ENCODE results near the gene DEPDC4. TPM values are rescaled to one million over a fixed set of nuclear protein-coding genes. Genes with fewer than 3 reads are reported as not detected.
A peak's percentile ranks its signal among the peaks of the same experiment; 100 is the strongest.

Gene DEPDC4
- total and polyA plus RNA-seq, 2 of the 13 experiments (the other 11 are each of a cell fraction or from before 2014, with no cell fraction given), result 2.2 to 5.7 TPM

DNA sequence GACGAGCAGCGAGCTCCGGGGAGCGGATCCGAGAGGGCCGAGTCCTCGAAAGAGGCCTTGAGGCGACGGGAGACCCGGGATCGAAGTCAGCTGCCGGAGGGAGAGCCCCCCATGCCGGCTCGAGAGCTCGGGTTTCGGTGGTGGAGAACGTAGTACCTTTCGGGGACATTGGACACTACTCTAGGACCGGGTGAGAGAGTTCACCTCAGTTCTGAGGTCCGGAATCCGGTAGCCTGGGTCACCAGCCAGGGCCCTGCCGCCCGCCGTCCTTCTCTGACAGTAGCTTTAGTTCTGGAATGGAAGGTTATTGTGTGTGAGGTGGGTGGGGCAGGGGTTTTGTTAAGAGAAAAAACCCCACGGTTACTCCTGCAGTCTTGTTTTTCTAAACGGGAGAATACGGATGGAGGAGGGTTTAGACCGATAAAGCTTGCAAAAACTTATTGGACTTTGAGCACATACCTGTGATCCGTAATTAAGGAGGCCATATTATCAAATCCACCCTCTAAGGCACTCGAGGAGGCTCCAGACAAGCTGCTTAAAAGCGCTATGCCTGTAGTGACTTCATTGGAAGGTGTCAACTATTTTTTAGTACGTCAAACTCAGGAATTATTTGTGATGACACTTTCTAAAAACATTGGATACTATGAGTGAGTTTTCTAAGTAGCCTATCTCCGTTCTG is 863 bp upstream of the DEPDC4 start (continued):
- TF ChIP-seq ASH2L (IDR thresholded peaks at IDR 0.05; ENCODE audit: insufficient read length, low read depth, low read length) (peak; percentile 94), FOXK1 (CRISPR knock-in tag; IDR thresholded peaks at IDR 0.05; ENCODE audit: borderline replicate concordance, low read depth) (no peak), HMG20A (CRISPR knock-in tag; IDR thresholded peaks at IDR 0.05; ENCODE audit: borderline replicate concordance) (no peak), RFX3 (CRISPR knock-in tag; IDR thresholded peaks at IDR 0.05) (no peak), ZSCAN9 (CRISPR knock-in tag; IDR thresholded peaks at IDR 0.05; ENCODE audit: borderline replicate concordance) (no peak)
- TF ChIP-seq, protein P1, sequence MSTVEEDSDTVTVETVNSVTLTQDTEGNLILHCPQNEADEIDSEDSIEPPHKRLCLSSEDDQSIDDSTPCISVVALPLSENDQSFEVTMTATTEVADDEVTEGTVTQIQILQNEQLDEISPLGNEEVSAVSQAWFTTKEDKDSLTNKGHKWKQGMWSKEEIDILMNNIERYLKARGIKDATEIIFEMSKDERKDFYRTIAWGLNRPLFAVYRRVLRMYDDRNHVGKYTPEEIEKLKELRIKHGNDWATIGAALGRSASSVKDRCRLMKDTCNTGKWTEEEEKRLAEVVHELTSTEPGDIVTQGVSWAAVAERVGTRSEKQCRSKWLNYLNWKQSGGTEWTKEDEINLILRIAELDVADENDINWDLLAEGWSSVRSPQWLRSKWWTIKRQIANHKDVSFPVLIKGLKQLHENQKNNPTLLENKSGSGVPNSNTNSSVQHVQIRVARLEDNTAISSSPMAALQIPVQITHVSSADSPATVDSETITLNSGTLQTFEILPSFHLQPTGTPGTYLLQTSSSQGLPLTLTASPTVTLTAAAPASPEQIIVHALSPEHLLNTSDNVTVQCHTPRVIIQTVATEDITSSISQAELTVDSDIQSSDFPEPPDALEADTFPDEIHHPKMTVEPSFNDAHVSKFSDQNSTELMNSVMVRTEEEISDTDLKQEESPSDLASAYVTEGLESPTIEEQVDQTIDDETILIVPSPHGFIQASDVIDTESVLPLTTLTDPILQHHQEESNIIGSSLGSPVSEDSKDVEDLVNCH (CRISPR knock-in tag; IDR thresholded peaks at IDR 0.05), result no peak
- TF ChIP-seq, protein P2, sequence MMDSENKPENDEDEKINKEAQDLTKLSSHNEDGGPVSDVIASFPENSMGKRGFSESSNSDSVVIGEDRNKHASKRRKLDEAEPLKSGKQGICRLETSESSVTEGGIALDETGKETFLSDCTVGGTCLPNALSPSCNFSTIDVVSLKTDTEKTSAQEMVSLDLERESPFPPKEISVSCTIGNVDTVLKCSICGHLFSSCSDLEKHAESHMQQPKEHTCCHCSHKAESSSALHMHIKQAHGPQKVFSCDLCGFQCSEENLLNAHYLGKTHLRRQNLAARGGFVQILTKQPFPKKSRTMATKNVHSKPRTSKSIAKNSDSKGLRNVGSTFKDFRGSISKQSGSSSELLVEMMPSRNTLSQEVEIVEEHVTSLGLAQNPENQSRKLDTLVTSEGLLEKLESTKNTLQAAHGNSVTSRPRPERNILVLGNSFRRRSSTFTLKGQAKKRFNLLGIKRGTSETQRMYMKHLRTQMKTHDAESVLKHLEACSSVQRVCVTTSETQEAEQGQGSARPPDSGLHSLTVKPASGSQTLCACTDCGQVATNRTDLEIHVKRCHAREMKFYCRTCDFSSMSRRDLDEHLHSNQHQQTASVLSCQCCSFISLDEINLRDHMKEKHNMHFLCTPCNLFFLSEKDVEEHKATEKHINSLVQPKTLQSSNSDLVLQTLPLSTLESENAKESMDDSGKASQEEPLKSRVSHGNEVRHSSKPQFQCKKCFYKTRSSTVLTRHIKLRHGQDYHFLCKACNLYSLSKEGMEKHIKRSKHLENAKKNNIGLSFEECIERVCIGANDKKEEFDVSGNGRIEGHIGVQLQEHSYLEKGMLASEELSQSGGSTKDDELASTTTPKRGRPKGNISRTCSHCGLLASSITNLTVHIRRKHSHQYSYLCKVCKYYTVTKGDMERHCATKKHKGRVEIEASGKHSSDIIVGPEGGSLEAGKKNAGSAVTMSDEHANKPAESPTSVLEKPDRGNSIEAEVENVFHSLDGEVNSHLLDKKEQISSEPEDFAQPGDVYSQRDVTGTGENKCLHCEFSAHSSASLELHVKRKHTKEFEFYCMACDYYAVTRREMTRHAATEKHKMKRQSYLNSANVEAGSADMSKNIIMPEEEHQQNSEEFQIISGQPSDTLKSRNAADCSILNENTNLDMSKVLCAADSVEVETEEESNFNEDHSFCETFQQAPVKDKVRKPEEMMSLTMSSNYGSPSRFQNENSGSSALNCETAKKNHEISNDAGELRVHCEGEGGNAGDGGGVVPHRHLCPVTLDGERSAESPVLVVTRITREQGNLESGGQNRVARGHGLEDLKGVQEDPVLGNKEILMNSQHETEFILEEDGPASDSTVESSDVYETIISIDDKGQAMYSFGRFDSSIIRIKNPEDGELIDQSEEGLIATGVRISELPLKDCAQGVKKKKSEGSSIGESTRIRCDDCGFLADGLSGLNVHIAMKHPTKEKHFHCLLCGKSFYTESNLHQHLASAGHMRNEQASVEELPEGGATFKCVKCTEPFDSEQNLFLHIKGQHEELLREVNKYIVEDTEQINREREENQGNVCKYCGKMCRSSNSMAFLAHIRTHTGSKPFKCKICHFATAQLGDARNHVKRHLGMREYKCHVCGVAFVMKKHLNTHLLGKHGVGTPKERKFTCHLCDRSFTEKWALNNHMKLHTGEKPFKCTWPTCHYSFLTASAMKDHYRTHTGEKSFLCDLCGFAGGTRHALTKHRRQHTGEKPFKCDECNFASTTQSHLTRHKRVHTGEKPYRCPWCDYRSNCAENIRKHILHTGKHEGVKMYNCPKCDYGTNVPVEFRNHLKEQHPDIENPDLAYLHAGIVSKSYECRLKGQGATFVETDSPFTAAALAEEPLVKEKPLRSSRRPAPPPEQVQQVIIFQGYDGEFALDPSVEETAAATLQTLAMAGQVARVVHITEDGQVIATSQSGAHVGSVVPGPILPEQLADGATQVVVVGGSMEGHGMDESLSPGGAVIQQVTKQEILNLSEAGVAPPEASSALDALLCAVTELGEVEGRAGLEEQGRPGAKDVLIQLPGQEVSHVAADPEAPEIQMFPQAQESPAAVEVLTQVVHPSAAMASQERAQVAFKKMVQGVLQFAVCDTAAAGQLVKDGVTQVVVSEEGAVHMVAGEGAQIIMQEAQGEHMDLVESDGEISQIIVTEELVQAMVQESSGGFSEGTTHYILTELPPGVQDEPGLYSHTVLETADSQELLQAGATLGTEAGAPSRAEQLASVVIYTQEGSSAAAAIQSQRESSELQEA (CRISPR knock-in tag; IDR thresholded peaks at IDR 0.05; ENCODE audit: not compliant biosample characterization), result peak; percentile 71
- TF ChIP-seq, protein P3, sequence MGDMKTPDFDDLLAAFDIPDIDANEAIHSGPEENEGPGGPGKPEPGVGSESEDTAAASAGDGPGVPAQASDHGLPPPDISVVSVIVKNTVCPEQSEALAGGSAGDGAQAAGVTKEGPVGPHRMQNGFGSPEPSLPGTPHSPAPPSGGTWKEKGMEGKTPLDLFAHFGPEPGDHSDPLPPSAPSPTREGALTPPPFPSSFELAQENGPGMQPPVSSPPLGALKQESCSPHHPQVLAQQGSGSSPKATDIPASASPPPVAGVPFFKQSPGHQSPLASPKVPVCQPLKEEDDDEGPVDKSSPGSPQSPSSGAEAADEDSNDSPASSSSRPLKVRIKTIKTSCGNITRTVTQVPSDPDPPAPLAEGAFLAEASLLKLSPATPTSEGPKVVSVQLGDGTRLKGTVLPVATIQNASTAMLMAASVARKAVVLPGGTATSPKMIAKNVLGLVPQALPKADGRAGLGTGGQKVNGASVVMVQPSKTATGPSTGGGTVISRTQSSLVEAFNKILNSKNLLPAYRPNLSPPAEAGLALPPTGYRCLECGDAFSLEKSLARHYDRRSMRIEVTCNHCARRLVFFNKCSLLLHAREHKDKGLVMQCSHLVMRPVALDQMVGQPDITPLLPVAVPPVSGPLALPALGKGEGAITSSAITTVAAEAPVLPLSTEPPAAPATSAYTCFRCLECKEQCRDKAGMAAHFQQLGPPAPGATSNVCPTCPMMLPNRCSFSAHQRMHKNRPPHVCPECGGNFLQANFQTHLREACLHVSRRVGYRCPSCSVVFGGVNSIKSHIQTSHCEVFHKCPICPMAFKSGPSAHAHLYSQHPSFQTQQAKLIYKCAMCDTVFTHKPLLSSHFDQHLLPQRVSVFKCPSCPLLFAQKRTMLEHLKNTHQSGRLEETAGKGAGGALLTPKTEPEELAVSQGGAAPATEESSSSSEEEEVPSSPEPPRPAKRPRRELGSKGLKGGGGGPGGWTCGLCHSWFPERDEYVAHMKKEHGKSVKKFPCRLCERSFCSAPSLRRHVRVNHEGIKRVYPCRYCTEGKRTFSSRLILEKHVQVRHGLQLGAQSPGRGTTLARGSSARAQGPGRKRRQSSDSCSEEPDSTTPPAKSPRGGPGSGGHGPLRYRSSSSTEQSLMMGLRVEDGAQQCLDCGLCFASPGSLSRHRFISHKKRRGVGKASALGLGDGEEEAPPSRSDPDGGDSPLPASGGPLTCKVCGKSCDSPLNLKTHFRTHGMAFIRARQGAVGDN (CRISPR knock-in tag; IDR thresholded peaks at IDR 0.05), result peak; percentile 40; the same call in 1 of the 2 replicates
- TF ChIP-seq, protein P4, sequence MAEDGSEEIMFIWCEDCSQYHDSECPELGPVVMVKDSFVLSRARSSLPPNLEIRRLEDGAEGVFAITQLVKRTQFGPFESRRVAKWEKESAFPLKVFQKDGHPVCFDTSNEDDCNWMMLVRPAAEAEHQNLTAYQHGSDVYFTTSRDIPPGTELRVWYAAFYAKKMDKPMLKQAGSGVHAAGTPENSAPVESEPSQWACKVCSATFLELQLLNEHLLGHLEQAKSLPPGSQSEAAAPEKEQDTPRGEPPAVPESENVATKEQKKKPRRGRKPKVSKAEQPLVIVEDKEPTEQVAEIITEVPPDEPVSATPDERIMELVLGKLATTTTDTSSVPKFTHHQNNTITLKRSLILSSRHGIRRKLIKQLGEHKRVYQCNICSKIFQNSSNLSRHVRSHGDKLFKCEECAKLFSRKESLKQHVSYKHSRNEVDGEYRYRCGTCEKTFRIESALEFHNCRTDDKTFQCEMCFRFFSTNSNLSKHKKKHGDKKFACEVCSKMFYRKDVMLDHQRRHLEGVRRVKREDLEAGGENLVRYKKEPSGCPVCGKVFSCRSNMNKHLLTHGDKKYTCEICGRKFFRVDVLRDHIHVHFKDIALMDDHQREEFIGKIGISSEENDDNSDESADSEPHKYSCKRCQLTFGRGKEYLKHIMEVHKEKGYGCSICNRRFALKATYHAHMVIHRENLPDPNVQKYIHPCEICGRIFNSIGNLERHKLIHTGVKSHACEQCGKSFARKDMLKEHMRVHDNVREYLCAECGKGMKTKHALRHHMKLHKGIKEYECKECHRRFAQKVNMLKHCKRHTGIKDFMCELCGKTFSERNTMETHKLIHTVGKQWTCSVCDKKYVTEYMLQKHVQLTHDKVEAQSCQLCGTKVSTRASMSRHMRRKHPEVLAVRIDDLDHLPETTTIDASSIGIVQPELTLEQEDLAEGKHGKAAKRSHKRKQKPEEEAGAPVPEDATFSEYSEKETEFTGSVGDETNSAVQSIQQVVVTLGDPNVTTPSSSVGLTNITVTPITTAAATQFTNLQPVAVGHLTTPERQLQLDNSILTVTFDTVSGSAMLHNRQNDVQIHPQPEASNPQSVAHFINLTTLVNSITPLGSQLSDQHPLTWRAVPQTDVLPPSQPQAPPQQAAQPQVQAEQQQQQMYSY (CRISPR knock-in tag; IDR thresholded peaks at IDR 0.05), result peak; percentile 50; the same call in 1 of the 2 replicates
